Measurements from ENCODE around the gene SP3. TPM values are rescaled to one million over a fixed set of nuclear protein-coding genes. Genes with fewer than 3 reads are reported as not detected.
A peak's percentile ranks its signal among the peaks of the same experiment; 100 is the strongest.

SP3 gene
- total and polyA plus RNA-seq, 9 of the 15 experiments (the other 6 are each of a cell fraction or from before 2014, with no cell fraction given): 12.0 to 106 (median 74.9) TPM

DNA sequence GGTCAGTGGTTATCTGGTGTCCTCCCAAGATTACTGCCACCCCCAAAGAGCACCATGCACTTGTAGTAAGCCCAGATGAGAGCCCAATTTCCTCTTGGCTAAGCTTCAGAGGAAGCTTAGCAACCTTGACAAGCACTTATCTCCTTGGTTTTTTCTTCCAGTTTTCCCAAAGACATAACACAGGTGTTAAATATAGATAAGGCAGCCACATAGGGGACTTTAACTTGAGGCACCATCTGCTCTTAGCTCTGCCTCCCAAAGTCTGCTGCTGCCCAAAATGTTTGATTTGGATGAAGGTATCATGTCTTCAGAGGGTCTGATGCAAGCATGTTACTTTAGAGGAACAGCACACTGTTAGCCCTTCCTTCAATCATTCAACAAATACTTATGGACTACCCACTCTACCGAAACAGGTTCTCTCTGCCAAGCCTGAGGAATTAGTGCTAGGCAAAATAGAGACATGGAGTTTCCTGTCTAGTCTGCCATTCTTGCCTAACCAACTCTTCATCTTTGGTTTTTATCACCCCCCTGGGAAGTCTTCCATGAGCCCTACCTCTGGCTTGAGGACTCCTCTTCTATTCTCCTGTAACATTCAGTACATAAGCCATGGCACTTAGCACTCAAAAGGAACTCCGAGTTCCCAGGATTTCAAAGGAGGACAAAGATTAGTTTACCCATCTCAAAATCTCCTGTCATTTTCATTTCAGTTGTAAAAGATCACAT lies 73.7 kb downstream of the SP3 start (continued):
- TF ChIP-seq XRCC5 (IDR thresholded peaks at IDR 0.05; ENCODE audit: low read depth, low read length) (no peak), ZNF408 (CRISPR knock-in tag; IDR thresholded peaks at IDR 0.05; ENCODE audit: low read depth) (no peak), ZNF253 (CRISPR knock-in tag; conservative IDR thresholded peaks at IDR 0.05) (no peak), MECOM (CRISPR knock-in tag; IDR thresholded peaks at IDR 0.05) (peak; percentile 98), KDM2B (CRISPR knock-in tag; IDR thresholded peaks at IDR 0.05) (no peak), NCOA4 (IDR thresholded peaks at IDR 0.05; ENCODE audit: partially characterized antibody) (no peak), SRF (CRISPR knock-in tag; IDR thresholded peaks at IDR 0.05) (peak in 1 of 2 experiments; percentile 68; a peak in 1 of 4 replicates), ZC3H11A (IDR thresholded peaks at IDR 0.05; ENCODE audit: low read depth, low read length) (no peak), HMG20A (CRISPR knock-in tag; conservative IDR thresholded peaks at IDR 0.05) (no peak), SMARCB1 (IDR thresholded peaks at IDR 0.05; ENCODE audit: insufficient read length, low read depth) (no peak), ZNF12 (CRISPR knock-in tag; IDR thresholded peaks at IDR 0.05) (no peak), GATAD2A (IDR thresholded peaks at IDR 0.05) (no peak), ZNF3 (CRISPR knock-in tag; IDR thresholded peaks at IDR 0.05) (no peak), NCOR1 (IDR thresholded peaks at IDR 0.05) (peak; percentile 92), SOX6 (IDR thresholded peaks at IDR 0.05) (peak; percentile 92), MTF1 (CRISPR knock-in tag; IDR thresholded peaks at IDR 0.05; ENCODE audit: borderline replicate concordance) (no peak), HEY1 (CRISPR knock-in tag; IDR thresholded peaks at IDR 0.05; ENCODE audit: borderline replicate concordance) (0 out of 2 replicates have a peak, but pooled peaks have one; percentile 5)
- TF ChIP-seq, protein P1, sequence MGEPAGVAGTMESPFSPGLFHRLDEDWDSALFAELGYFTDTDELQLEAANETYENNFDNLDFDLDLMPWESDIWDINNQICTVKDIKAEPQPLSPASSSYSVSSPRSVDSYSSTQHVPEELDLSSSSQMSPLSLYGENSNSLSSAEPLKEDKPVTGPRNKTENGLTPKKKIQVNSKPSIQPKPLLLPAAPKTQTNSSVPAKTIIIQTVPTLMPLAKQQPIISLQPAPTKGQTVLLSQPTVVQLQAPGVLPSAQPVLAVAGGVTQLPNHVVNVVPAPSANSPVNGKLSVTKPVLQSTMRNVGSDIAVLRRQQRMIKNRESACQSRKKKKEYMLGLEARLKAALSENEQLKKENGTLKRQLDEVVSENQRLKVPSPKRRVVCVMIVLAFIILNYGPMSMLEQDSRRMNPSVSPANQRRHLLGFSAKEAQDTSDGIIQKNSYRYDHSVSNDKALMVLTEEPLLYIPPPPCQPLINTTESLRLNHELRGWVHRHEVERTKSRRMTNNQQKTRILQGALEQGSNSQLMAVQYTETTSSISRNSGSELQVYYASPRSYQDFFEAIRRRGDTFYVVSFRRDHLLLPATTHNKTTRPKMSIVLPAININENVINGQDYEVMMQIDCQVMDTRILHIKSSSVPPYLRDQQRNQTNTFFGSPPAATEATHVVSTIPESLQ (CRISPR knock-in tag; IDR thresholded peaks at IDR 0.05): no peak
- TF ChIP-seq, protein P2, sequence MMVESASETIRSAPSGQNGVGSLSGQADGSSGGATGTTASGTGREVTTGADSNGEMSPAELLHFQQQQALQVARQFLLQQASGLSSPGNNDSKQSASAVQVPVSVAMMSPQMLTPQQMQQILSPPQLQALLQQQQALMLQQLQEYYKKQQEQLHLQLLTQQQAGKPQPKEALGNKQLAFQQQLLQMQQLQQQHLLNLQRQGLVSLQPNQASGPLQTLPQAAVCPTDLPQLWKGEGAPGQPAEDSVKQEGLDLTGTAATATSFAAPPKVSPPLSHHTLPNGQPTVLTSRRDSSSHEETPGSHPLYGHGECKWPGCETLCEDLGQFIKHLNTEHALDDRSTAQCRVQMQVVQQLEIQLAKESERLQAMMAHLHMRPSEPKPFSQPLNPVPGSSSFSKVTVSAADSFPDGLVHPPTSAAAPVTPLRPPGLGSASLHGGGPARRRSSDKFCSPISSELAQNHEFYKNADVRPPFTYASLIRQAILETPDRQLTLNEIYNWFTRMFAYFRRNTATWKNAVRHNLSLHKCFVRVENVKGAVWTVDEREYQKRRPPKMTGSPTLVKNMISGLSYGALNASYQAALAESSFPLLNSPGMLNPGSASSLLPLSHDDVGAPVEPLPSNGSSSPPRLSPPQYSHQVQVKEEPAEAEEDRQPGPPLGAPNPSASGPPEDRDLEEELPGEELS (CRISPR knock-in tag; IDR thresholded peaks at IDR 0.05; ENCODE audit: borderline replicate concordance): no peak
- TF ChIP-seq, protein P3, sequence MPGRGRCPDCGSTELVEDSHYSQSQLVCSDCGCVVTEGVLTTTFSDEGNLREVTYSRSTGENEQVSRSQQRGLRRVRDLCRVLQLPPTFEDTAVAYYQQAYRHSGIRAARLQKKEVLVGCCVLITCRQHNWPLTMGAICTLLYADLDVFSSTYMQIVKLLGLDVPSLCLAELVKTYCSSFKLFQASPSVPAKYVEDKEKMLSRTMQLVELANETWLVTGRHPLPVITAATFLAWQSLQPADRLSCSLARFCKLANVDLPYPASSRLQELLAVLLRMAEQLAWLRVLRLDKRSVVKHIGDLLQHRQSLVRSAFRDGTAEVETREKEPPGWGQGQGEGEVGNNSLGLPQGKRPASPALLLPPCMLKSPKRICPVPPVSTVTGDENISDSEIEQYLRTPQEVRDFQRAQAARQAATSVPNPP (IDR thresholded peaks at IDR 0.05; ENCODE audit: borderline replicate concordance, insufficient read depth, insufficient read length): no peak
- TF ChIP-seq, protein P4, sequence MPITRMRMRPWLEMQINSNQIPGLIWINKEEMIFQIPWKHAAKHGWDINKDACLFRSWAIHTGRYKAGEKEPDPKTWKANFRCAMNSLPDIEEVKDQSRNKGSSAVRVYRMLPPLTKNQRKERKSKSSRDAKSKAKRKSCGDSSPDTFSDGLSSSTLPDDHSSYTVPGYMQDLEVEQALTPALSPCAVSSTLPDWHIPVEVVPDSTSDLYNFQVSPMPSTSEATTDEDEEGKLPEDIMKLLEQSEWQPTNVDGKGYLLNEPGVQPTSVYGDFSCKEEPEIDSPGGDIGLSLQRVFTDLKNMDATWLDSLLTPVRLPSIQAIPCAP (CRISPR knock-in tag; IDR thresholded peaks at IDR 0.05; ENCODE audit: borderline replicate concordance): no peak
- TF ChIP-seq, protein P5, sequence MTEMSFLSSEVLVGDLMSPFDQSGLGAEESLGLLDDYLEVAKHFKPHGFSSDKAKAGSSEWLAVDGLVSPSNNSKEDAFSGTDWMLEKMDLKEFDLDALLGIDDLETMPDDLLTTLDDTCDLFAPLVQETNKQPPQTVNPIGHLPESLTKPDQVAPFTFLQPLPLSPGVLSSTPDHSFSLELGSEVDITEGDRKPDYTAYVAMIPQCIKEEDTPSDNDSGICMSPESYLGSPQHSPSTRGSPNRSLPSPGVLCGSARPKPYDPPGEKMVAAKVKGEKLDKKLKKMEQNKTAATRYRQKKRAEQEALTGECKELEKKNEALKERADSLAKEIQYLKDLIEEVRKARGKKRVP (CRISPR knock-in tag; IDR thresholded peaks at IDR 0.05): no peak

Measured in K562 (cell line).